ENCODE data around the gene ARHGAP4. TPM values are rescaled to one million over a fixed set of nuclear protein-coding genes. Genes with fewer than 3 reads are reported as not detected.
A peak's percentile ranks its signal among the peaks of the same experiment; 100 is the strongest.

ARHGAP4 gene
- total RNA-seq, 4 donors from 2014 or later, result 44.9 to 52.4 (median 49.9) TPM

- Histone ChIP-seq H3K4me1 (peaks cover 7 to 26% (median 16%) of the 10 kb centered on the region in 4 donors), H3K9me3 (no peaks in the 10 kb centered on the region), H3K4me3 (peak overlapping the region; percentile 52 to 63 (median 53)), H3K27me3 (no peaks in the 10 kb centered on the region), H3K36me3 (no peaks in the 10 kb centered on the region), H3K27ac (peak overlapping the region; percentile 96 to 99 (median 98))
- intact Hi-C loops (cut with DNase I; ENCODE audit: low total_unique reads) (no loop called here), in situ Hi-C loops (cut with MboI; ENCODE audit: low pct_ligation_motif_present in 1 of 4, low pct_unique_long_range_greater_than_20kb in 1 of 4, low sequenced_read_pairs in 3 of 4) (loop anchor here in 1 of 4 donors (25.0 kb wide), 2 partner anchors 141 to 966 kb away; partner anchors contain the start of genes IDH3G, SRPK3 and SSR4)
- 43% methylated on average over 60 of the region's 76 CpGs; no CpG with 5 or more reads in 1 of the 2 donors for WGBS, 2 donors (ENCODE audit: low coverage in 1 of 2)
- peak; percentile 65 for TF ChIP-seq POLR2A (IDR thresholded peaks at IDR 0.05)
- no peak for TF ChIP-seq CTCF (IDR thresholded peaks at IDR 0.05)
- TF ChIP-seq POLR2AphosphoS5 (IDR thresholded peaks at IDR 0.05), result peak; percentile 65 to 78 (median 69)
- no peak for TF ChIP-seq EP300 (IDR thresholded peaks at IDR 0.05; ENCODE audit: low read depth)
- peak; percentile 96 for DNase-seq
These were observed 2.1 kb upstream of the ARHGAP4 start for GRCh38 chrX:153927922-153928760.

GRCh38 chrX:153927672-153927921 lies 1.5 kb upstream of the ARHGAP4 start:
- intact Hi-C loops (cut with DNase I; ENCODE audit: low total_unique reads), result no loop called here
- peak overlapping the region; percentile 52 to 63 (median 53) for H3K4me3 ChIP-seq
- no peak for DNase-seq
- in situ Hi-C loops (cut with MboI; ENCODE audit: low pct_ligation_motif_present in 1 of 4, low pct_unique_long_range_greater_than_20kb in 1 of 4, low sequenced_read_pairs in 3 of 4), result loop anchor here in 1 of 4 donors (25.0 kb wide), 2 partner anchors 140 to 965 kb away; partner anchors contain the start of genes IDH3G, SRPK3 and SSR4
- no peaks in the 10 kb centered on the region for H3K27me3 ChIP-seq
- no peaks in the 10 kb centered on the region for H3K36me3 ChIP-seq
- no peak for TF ChIP-seq CTCF (IDR thresholded peaks at IDR 0.05)
- no peak for TF ChIP-seq POLR2AphosphoS5 (IDR thresholded peaks at IDR 0.05)
- no peak for TF ChIP-seq EP300 (IDR thresholded peaks at IDR 0.05; ENCODE audit: low read depth)
- TF ChIP-seq POLR2A (IDR thresholded peaks at IDR 0.05), result no peak
- H3K4me1 ChIP-seq, result peaks cover 7 to 30% (median 19%) of the 10 kb centered on the region in 4 donors
- H3K9me3 ChIP-seq, result no peaks in the 10 kb centered on the region
- WGBS, 2 donors (ENCODE audit: low coverage in 1 of 2), result 39% methylated on average over 8 of the region's 8 CpGs; no CpG with 5 or more reads in 1 of the 2 donors
- peak overlapping the region; percentile 96 to 99 (median 98) for H3K27ac ChIP-seq

DNA sequence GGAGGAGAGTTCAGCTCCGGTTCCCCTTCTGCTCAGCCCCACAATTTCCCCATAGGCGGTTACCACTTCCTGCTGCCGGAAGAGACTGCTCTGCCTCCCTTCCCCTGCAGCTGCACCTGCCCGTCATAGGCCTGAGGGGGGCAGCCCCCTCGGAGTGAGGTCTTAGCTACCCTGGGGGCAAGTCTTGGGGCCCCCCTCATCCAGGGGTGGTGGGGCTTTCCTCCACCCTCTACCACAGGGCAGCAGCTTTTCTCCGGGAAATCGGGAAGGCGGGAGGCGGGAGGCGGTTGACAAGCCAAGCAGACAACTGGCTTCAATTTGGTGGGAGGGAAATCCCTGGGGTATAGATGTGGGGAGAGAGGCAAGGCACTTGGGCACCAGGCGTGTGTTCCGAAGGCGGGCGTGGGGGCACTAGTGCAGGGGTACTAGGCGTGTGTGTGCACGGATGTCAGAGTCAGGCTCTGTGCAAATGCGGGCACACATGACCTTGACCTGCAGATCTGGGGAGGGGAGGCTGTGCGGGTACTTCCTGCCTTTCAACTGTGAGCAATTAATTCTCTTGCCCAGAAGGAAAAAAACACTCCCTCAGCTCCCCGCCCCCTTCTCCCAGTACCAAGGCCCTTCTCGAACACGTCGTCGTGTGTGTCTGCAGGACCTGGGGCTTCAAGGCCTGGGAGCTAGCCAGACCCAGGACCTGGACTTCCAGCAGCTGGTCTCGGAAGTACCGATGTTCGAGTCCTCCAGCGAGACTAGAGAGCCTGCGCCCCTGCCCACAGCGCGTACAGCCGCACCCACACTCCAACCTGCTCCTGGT lies 1.0 kb upstream of the ARHGAP4 start:
- H3K27me3 ChIP-seq, result no peaks in the 10 kb centered on the region
- H3K4me3 ChIP-seq, result peak overlapping the region; percentile 52 to 63 (median 53)
- H3K9me3 ChIP-seq, result no peaks in the 10 kb centered on the region
- WGBS, 2 donors (ENCODE audit: low coverage in 1 of 2), result 34% methylated on average over 24 of the region's 31 CpGs; no CpG with 5 or more reads in 1 of the 2 donors
- H3K36me3 ChIP-seq, result no peaks in the 10 kb centered on the region
- H3K27ac ChIP-seq, result peak overlapping the region; percentile 96 to 99 (median 98)
- TF ChIP-seq CTCF (IDR thresholded peaks at IDR 0.05) (no peak), POLR2AphosphoS5 (IDR thresholded peaks at IDR 0.05) (peak in 2 of 3 donors; percentile 30 to 49)
- in situ Hi-C loops (cut with MboI; ENCODE audit: low pct_ligation_motif_present in 1 of 4, low pct_unique_long_range_greater_than_20kb in 1 of 4, low sequenced_read_pairs in 3 of 4) (loop anchor here in 1 of 4 donors (25.0 kb wide), 2 partner anchors 140 to 965 kb away; partner anchors contain the start of genes IDH3G, SRPK3 and SSR4), intact Hi-C loops (cut with DNase I; ENCODE audit: low total_unique reads) (no loop called here)
- peaks cover 7 to 34% (median 19%) of the 10 kb centered on the region in 4 donors for H3K4me1 ChIP-seq
- peak; percentile 77 for DNase-seq

- H3K9me3 ChIP-seq, result no peaks in the 10 kb centered on the region
- TF ChIP-seq EP300 (IDR thresholded peaks at IDR 0.05; ENCODE audit: low read depth) (no peak), CTCF (IDR thresholded peaks at IDR 0.05) (no peak), POLR2AphosphoS5 (IDR thresholded peaks at IDR 0.05) (no peak), POLR2A (IDR thresholded peaks at IDR 0.05) (peak; percentile 55)
- H3K27ac ChIP-seq, result peak overlapping the region; percentile 96 to 99 (median 98)
- 34% methylated on average over 3 of the region's 4 CpGs; no CpG with 5 or more reads in 1 of the 2 donors for WGBS, 2 donors (ENCODE audit: low coverage in 1 of 2)
- H3K27me3 ChIP-seq, result no peaks in the 10 kb centered on the region
- H3K36me3 ChIP-seq, result no peaks in the 10 kb centered on the region
- DNase-seq, result no peak
- intact Hi-C loops (cut with DNase I; ENCODE audit: low total_unique reads) (no loop called here), in situ Hi-C loops (cut with MboI; ENCODE audit: low pct_ligation_motif_present in 1 of 4, low pct_unique_long_range_greater_than_20kb in 1 of 4, low sequenced_read_pairs in 3 of 4) (loop anchor here in 1 of 4 donors (25.0 kb wide), 2 partner anchors 139 to 964 kb away; partner anchors contain the start of genes IDH3G, SRPK3 and SSR4)
- H3K4me1 ChIP-seq, result peaks cover 7 to 39% (median 19%) of the 10 kb centered on the region in 4 donors
- peak overlapping the region; percentile 10 to 63 (median 53) for H3K4me3 ChIP-seq
These were observed 441 bp upstream of the ARHGAP4 start for GRCh38 chrX:153926552-153926857.
